ENCODE measurements around the gene AQP6.
A peak's percentile ranks its signal among the peaks of the same experiment; 100 is the strongest.

The AQP6 gene

DNA sequence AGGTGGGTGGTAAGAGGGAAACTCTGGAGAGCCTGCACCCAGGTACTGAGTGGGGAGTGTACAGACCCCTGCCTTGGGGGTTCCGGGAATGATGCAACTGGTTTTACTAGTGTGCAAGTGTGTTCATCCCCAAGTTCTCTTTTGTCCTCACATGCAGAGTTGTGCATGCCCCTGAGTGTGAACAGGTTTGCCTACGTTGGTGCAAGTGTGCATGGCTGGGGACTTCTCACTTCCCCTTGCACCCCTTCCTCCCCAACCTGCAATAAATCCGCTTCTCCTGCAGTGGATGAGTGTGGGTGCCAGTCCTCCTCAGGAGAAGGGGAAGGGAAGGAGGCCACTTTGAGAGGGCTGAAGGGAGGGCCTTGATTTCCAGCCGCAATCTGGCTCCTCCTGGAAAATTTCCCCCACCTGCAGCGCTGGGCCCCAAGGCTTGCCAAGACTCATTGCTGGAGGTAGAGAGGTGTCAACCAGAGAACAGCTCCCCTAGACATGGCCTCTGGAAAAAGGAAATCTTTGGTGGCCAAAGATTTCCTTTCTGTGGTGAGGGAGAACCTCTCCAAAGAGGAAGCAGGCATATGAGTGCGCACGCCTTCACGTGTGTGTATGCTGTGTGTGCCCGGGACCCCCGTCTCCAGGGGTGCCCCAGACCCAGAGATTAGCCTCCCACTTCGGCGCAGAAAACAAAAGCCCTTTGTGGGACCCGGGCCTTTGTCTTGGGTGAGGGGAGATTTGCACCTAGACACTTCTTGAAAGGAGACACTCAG is 16.7 kb upstream of the AQP6 start:
- no peak for DNase-seq (ENCODE audit: low read depth in 4 of 4, low spot score in 1 of 4)

DNA sequence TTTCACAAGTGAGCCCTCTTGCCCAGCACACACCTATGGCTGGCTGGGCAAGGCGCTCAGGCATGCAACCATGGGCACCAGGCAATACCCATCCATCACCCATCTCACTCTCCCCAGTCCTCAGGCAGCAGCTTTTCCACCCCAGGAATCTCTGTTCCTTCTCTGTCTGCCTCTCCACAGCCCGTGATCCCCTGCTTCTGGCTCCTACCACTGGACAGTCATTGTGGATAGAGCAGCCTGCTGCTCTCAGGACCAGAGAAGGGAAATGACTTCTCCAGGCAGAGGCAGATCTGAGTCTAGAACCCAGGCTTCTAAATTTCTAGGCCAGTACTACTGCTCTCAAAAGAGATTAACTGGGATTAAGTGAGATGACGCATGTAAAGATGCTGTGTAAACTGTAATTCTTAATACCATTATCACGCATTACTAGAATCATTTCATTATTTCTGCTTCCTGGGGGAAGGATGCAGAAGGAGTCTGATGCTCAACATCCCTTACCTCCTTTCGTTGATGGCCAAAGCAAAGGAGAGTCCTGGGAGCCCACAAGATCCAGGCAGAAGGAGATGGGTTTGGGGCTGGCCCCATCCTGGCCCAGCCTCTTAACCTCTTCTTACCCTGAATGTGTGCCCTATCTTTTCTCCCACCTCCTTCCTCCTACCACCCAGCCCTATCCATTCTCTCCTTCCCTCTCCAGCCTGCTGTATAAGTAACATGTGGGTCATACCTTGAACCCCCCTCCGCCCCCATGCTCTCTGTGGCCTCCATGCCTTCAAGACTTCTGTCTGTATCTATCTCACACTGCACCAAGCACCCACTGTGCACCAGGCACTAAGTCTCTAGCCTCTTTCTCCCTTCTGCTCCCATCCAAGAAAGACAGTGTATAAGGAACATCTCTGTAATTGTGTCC is 15.8 kb upstream of the AQP6 start:
- no peak for DNase-seq (ENCODE audit: low read depth in 4 of 4, low spot score in 1 of 4)

DNA sequence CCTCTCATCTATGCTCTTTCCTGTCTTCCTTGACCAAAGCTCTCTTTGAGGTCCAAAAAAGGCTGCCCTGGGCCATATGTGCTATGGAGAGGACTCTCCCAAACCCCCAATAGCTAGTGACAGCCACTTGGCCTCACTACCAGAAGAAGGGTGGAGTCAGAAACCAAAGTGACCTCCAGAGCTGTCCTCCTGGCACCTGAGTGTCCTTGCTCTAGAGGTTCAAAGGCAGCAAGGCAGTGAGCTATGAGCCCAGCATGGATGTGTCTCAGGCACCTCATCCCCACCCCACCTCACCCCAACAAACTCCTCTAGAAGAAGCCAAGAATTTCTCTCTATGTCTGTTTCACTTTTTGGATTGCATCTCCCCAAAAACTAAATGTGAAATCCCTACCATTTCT is 15.2 kb upstream of the AQP6 start:
- DNase-seq (ENCODE audit: low read depth in 4 of 4, low spot score in 1 of 4): no peak

DNA sequence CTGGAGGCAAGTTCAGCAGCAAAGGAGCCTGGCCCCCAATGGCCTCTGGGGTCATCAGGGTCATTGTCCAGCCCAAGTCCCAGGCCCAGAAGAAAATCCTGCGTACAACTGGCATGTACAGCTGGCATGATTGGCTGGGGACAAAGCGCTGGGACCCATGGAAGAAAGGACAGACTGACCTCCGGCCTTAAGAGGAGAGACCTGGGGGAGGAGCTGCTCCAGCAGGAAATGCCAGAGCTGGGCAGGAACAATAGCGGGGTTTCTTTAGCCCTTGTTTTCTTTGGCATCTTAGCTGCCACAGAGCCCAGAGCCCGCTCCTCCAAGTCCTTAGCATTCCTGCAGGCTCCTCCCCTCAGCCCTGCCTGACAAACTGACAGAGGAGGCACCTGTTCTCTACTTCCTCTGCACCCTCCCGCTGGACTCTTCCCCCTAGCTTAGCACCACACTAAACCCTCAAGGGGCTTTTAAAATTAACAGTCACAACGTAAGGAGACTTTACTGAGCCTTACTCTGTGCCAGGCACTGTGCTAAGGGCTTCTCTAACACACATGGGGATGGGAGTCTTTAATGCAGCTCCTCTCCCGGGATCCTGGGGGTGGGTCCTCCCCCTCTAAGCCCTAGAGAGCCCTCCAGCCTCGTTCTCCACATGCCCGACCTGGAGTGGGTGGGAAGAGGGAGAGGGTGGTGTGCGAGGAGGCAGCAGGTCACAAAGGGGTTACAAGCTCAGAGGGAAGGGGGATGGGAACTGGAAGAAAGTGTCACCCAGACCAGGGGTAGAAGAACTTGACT is 12.9 kb upstream of the AQP6 start:
- no peak for DNase-seq (ENCODE audit: low read depth in 4 of 4, low spot score in 1 of 4)

DNA sequence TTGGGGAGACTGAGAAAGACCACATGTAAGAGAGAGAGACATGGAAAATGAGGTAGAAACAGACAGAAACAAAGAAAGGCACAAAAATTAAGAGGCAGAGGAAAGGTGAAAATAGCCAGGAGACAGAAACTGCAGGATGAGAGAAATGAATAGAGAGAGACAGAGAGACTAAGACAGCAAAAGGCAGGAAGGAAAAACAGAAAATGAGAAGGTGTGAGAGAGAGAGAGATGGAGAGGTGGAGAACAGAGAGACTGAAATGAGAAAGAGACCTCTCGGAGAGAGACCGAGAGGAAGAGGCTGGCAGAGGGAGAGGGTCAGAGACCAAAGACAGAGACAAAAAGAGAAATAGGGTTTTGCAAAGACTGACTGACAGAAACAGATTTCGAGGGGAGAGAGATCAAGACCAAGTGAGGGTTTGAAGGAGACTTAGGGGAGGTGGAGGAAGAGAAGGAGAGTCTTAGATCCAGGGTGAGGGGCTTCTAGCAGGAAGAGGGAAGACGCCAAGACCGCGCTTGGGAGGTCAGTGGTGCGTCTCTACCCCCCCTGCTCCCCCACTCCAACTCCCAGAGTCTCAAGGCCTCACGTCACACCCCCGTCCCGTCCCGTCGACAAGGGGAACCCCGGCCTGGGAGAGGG is 12.2 kb upstream of the AQP6 start:
- DNase-seq (ENCODE audit: low read depth in 4 of 4, low spot score in 1 of 4): no peak

DNA sequence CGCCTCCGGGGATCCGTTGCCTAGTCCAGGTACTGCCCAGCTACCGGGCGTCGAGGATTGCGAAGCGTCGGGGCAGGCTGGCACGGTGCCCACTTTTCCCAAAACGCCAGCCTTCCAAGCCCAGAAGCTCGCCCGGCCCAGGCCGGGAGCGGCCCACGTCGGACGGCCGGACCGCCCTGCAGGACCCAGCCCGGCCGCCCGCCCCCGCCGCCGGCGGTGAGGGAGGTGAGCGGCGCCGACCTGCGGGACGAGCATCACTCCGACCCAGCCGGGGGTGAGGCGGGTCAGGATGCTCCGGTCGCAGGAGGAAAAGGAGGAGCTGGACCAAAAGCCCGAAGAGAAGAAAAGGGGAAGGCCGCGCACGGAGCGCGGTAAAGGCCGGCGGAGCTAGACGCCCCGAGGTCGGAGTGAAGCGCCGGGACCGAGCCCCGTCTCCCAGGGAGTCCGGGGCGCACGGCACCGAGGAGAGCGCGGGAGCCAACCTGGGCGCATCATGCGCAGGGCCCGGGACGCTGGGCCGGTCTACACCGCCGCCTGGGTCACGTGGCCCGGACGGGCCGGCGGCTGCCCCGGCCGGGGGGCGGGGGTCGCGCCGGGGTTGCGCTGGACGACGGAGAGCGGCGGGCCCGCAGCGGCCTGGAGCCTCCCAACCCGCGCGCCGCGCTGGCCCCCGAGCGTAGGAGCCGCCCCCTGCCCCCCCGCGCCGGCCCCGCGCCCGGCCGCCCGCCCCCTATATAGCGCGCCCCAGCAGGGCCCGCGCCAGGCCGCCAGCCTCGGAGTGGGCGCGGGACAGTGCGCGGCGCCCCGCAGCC is 11.4 kb upstream of the AQP6 start, which contains the start of gene AQP5:
TSS of gene AQP5 (plus strand) at position 762 of the 812 bp plus-strand sequence. CDS start 146 bp downstream, outside the sequence.
- DNase-seq (ENCODE audit: low read depth in 4 of 4, low spot score in 1 of 4): no peak

DNA sequence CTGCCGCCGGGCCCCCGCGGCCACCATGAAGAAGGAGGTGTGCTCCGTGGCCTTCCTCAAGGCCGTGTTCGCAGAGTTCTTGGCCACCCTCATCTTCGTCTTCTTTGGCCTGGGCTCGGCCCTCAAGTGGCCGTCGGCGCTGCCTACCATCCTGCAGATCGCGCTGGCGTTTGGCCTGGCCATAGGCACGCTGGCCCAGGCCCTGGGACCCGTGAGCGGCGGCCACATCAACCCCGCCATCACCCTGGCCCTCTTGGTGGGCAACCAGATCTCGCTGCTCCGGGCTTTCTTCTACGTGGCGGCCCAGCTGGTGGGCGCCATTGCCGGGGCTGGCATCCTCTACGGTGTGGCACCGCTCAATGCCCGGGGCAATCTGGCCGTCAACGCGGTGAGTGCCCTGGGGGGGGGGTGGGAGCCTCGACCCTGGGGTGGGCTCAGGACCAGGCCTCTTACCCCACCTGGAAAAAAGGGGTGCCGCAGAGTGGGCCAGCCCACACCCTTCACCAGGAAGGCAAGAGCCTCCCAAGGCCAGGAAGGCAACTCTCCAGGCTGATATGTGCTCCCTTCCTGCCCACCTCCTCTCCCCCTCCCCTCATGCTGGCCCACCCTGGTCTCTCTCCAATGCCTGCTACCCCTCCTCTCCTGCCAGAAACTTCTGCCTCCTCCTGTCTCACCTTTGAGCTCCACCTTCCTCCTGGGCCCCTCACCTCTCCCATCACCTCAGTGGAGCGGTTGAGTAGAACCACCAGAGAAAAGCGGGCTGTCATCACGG is 10.6 kb upstream of the AQP6 start:
- no peak for DNase-seq (ENCODE audit: low read depth in 4 of 4, low spot score in 1 of 4)

DNA sequence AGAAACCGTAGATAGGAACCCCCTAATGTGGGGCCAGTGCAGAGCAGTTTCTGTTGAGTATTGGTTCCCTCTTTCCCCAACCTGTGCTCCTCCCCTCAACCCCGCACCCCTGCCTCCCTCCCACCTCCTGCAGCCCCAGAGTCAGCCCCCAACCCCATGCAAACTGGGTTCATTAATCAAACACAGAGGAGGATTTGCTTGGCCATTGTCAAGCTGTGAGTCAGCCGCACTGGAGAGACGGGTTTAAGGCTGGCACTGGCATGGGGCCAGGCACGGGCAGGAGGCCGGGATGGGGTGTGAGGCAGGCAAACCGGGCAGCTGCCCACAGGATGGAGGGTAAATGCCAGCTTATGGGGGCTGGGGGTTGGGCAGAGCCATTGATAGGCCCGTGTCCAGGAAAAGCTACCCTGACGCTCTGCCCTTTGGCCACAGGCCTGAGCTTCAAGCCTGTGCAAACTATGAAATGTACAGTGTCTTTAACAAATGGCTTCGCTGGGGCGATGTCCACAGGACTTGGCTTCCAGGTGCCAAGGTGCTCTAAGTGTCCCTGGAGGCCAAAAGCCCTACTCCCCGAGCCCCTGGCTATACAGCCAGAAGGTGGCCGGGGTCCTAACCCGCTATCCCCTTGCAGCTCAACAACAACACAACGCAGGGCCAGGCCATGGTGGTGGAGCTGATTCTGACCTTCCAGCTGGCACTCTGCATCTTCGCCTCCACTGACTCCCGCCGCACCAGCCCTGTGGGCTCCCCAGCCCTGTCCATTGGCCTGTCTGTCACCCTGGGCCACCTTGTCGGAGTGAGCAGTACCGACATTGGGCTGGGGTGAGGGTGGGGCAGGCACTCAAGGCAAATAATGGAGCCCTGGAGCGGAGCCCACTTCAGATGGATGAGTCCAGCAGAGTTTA is 9.6 kb upstream of the AQP6 start:
- DNase-seq (ENCODE audit: low read depth in 4 of 4, low spot score in 1 of 4): no peak

DNA sequence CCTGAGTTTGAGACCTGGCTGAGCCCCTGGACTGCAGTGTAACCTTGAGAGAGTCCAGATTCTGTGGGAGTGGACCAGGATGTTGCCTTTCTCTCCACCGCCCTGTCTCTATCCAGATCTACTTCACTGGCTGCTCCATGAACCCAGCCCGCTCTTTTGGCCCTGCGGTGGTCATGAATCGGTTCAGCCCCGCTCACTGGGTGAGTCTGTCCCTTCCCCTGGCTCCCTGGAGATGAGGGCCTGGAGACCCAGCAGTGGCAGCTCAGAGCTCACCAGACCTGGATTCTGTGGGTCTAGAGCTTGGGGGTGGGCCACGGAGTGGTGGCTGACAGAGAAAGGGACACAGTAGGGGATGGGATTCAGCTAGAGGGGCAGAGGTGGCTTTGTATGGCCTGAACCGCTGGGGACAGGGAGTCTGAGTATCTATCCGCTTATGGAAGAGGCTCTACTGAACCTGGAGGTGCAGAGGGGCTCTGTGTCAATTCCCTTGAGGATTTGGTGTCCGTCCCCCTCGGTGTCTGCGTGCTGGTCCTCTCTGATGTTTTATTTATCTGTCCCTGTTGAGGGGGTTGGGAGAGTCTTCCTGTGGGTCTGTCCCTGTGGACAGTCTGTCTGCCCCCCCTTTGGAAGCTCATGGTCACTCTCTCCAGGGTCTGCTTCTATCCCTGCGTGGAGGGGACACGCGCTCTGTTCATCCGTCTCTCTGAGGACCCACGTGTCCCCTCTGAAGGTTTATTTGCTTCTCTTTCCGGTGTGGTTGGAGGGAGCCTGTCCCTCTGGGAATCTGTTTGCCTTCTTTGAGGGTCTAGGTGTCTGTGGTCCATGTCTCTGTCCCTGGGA is 8.6 kb upstream of the AQP6 start:
- no peak for DNase-seq (ENCODE audit: low read depth in 4 of 4, low spot score in 1 of 4)

DNA sequence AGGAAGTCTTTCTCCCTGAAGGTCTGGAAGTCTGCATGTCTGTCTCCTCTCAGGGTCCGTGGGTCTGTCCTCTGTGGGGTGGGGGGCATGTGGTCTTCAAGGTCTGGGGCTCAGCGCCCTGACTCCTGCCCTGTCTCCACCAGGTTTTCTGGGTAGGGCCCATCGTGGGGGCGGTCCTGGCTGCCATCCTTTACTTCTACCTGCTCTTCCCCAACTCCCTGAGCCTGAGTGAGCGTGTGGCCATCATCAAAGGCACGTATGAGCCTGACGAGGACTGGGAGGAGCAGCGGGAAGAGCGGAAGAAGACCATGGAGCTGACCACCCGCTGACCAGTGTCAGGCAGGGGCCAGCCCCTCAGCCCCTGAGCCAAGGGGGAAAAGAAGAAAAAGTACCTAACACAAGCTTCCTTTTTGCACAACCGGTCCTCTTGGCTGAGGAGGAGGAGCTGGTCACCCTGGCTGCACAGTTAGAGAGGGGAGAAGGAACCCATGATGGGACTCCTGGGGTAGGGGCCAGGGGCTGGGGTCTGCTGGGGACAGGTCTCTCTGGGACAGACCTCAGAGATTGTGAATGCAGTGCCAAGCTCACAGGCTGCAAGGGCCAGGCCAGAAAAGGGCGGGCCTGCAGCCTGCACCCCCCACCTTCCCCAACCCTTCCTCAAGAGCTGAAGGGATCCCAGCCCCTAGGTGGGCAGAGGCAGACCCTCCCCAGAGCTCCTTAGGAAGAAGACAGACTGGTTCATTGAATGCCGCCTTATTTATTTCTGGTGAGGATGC is 7.7 kb upstream of the AQP6 start:
- no peak for DNase-seq (ENCODE audit: low read depth in 4 of 4, low spot score in 1 of 4)

DNA sequence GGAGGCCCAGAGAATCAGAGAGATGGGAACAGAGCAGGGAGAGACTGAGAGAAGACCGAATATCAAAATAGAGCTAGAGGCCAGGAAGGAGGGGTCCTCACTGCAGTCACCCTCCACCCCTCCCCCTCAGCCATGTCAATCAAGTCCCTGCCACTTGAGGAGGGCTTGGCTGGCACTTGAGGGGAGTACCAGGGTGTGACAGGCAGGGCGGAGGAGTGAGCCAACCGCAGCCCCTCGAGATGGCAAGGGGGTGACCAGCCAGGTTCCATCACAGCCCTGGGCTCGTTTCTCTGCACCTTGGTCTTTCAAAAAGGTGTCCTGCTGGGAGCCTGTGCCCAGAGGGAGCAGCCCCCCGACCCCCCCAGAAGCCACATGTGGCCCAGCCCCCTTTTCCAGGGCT is 6.9 kb upstream of the AQP6 start:
- DNase-seq (ENCODE audit: low read depth in 4 of 4, low spot score in 1 of 4): no peak

DNA sequence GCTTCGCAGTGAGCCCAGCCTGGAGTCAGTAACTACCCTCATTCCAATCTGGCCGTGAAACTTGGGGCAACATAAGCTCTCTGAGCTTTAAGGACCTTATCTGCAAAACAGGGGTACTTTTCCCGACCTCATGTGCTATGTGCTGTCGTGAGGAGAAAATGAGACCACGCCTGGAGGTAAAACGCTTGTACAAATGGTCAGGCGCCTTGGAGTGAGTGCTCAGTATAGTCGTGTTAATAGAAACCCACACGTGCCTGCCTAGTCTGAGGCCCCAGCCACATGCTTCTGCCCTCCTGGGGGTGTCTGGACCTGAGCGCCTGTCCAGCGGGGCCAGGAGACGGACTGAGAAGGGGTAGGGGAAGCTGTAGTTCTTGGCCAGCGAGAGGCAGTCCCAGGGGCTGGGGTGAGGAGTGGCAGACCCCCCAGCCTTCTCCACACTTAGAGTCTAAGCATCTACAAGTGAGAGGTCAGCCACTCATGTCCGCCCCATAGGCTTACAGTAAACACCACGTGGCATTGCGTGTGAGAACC is 6.2 kb upstream of the AQP6 start:
- DNase-seq (ENCODE audit: low read depth in 4 of 4, low spot score in 1 of 4): no peak

DNA sequence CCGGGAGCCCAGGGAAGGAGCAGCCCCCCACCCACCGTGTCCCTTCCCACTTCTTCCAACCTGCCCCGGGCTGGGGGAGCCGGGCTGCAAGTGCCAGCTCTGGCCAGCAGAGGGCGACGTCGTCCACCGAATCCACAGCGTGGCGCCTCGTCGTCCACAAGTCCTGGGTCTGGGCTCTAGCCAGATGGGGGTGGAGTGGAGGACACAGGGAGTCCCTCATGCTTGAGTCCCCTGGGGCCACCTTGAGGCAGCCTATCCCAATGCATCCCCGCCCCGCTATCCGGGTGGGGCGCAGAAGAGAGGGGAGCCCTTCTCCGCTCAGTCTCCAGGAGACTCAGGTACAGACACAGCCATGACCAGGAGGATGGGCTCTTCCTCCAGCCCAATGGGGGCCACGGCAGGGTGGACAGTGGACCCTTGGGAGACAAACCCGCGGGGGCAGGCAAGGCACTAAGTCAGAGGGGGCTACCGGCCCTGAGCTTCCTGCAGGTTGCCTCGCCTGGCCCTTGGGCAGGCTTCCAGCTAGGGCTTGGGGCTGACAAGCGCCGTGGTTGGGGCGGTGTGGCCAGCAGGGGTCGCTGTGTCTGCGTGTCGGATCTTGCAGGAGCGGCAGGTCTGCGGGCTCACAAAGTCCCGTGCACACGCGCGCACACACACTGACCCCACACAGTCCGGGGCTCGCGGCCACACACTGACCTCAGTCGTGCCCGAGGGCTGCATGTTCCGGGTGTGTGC is 5.5 kb upstream of the AQP6 start:
- peak; percentile 88 to 97 (median 90) for DNase-seq (ENCODE audit: low read depth in 4 of 4, low spot score in 1 of 4)

DNA sequence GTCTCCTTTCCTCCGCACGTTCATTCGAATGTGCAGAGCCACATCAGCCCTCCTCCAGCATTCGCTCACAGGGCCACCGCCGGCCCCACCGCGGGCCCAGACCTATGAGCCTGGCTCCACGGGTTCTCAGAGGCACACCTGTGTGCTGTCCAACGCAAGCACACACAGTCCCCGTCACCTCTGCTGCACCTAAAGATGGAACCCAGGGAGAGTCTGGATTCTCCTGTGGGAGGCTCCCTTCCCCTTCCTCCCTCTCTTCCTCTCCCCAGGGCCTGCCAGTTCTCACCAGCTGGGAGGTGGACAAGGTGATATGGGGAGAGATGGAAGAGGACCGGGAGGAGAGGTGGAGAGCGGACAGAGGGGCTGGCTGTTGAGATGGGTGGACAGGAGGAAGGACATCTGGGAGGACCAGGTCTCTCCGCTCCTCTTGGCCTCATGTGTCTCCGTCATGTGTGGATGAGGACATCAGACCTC is 4.9 kb upstream of the AQP6 start:
- no peak for DNase-seq (ENCODE audit: low read depth in 4 of 4, low spot score in 1 of 4)

DNA sequence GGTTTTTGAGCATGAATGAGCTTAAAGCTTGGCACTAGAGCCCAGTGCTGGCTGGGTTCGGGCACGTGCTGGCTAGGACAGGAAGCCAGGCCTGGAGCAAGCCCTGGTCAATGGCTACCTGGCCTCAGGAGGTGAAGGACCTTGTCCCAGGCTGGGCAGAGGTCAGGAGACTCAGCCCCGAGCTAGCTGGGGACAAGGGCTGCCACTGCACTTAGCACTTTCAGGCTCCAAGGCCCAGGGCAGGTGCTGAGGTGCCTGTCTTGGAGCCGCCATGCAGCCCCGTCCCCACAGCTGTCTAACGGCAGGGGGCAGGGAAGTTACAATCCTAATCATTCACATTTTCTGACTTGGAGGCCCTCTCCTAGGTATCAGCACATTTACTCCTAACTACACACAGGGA is 4.3 kb upstream of the AQP6 start:
- DNase-seq (ENCODE audit: low read depth in 4 of 4, low spot score in 1 of 4): no peak

DNA sequence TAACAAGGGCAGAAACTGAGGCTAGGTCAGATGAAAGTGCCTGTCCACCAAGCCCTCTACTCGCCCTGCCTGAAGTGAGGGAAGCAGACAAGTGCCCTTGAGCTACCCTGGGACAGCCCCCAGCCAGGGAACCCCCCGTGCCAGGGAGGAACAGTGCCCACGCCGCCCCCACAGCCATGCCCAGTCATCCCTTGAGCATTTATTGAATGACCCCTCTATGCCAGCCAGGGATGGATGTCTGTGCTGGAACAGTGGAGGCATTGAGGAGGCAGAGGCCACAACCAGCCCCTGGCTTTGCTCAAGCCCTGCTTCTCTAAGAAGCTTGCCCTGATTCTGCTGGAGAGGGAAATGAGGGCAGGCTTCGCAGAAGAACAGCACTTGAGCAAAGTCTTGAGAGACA is 3.7 kb upstream of the AQP6 start:
- no peak for DNase-seq (ENCODE audit: low read depth in 4 of 4, low spot score in 1 of 4)

Data from stimulated activated CD4-positive, alpha-beta T cell treated with anti-CD3 and anti-CD28 coated beads, Interleukin-1b, Interleukin-23, amount 100 ng/mL, for 24 hours (primary cell).